HTERT RPE-1 (cell line): Measurements from ENCODE around the gene PSMD10.

ENCODE experiments used
- in situ Hi-C: fragments of 300-500 bp; cut with MboI; formaldehyde crosslinking; loops from 4 replicates; pipeline ENCODE4 v1.14.3; 2020; ENCODE audit warnings: low sequenced_read_pairs

The PSMD10 gene

DNA sequence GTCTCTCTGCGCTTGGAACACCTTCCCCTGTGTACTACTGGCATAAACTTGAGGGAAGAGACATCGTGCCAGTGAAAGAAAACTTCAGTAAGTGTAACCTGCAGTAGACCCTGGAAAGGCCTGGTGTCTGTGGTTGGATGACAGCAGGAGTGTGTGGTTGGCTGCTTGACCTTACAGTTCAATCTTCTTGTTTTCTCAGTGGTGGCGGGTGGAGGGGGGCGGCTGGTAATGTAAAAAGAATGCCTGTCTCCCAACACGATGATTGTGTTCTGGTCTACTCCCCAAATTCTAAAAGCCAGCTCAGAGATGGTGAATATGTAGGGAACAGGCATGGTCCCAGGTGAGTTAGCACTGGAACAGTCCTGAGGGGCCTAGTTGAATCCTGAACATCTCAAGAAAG is 18.6 kb downstream of the PSMD10 start:
- in situ Hi-C loops = no loop called here

DNA sequence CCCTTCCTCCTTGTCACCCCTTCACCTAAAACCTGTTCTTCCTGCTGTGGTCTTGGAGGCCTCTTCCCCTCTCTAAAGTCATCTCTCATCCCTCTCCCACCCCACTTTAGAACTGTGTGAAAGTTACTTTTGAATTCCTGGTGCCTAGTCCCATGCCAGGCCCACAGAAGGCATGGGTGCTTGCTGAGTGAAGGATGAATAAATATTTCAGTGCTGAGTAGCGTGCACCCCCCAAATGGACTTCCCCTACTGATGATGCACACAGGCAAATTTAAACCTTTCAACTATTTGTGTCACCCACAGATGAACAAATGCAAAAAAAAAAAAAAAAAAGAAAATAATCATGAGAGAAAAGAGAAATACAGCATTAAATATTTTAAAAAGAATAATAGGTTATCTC is 19.8 kb downstream of the PSMD10 start:
- in situ Hi-C loops = no loop called here

DNA sequence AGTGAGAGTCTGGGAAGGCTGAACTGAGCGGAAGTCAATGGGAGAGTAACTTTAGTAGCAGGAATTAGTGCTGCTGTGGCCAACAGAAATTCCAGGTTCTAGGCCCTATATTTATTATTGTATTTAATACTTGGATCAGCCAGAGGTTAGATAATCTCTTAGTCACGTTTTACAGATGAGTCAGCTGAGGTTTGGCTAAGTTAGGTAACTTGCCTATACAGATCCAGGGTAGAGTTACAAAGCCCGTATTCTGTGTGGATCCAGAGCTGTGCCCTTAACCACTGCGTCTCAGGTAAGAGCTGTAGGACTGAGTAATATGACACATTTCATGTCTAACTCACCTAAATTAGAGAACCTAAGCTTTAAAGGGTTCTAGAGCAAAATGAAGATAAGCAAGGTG is 20.5 kb downstream of the PSMD10 start:
- in situ Hi-C loops = no loop called here

DNA sequence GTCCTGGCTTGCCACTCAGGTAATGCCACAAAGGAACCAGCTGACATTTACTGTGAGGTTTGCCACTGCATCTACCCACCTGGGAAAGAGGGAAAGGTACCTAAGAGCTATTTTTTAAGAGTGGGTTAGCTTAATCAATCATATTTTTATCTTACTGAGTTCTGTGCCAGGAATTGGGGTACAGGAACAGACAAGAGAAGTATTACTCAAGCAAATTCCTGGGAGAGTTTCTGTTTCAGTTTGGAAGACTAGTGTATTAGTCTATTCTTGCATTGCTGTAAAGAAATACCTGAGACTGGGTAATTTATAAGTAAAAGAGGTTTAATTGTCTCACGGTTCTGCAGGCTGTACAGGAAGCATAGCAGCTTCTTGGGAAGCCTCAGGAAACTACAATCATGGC is 23.2 kb downstream of the PSMD10 start:
- in situ Hi-C loops = no loop called here

DNA sequence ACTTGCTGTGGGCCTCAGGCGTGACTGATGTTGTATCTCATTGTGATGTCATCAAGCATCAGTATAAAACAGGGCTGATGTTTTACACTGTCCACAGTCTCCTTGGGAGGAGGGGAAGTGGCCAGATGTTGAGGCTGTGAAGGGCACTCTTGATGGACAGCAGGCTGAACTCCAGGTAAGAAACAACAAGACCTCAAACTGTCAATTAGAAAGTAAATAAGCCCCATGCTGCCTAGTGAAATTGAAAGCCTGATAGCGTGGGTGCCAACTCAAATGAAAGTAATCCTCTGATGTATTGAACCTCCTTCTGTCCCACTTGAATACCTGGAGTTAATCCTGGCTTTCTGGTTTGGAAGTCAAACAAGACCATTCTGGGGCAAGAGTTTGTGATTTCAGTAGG is 26.7 kb downstream of the PSMD10 start:
- in situ Hi-C loops = no loop called here

DNA sequence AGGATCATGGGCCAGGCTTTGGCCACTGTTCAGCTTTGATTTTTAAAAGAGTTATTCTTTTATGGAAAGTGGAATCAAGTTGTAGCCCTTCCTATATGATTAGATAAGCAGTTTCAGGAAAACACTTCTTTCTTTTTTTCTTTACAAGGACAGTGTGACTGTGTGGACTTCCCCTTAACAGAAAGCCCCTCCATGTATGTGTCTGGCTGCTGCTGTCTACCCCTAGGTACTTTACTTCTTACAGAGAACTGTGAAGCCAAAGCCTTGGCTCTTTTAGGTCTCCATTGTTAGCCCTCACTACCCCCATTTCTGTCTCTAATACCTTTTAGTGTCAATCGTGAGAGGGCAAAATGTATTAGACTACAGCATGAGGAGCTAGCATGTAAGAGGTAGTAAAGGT is 27.3 kb downstream of the PSMD10 start:
- in situ Hi-C loops = no loop called here

DNA sequence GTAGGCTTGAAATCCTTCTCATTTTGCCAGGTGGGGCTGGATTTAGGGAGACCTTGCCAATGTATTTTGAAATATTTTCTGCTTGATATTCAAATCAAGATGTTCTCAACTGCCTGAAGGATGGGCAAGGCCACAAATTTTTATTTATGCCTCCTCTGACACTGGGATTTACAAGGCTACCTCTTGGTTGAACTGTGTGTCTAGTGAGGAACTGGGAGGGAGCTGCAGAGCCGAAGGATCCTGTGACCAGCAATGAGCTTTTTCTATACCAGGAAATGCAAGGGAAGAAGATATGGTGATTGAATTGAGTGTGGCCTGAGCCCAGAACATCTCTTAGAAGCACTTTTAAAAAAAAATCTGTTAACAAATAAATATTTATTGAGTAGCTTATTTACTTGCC is 31.5 kb downstream of the PSMD10 start:
- in situ Hi-C loops = no loop called here

DNA sequence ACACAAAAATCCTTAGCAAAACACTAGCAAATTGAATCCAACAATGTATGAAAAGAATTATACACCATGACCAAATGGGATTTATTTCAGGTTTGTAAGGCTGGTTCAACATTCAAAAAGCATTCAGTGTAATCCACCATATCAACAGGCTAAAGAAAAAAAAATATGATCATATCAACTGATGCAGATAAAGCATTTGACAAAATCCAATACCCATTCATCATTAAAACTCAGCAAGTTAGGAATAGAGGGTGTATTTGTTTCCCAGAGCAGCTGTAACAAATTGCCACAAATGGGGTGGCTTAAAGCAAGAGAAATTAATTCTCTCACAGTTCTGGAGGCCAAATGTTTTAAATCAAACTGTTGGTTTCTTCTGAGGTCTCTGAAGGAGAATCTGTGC is 35.8 kb downstream of the PSMD10 start:
- in situ Hi-C loops = no loop called here

DNA sequence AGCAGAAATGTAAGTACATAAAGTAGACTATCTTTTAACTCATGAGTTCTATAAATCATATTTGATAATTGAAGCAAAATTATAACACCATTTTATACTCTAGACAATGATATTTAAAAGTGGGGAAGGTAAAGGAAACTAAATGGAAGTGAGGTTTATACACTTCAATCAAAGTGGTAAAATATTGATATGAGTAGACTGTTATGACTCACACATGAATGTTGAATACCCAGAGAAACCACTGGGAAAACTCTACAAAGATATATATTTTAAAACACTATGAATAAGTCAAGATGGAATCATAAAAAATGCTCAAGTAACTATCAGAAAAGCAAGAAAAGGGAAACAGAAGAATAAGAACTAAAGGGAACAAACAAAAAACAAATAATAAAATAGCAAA is 38.1 kb downstream of the PSMD10 start:
- in situ Hi-C loops = no loop called here

DNA sequence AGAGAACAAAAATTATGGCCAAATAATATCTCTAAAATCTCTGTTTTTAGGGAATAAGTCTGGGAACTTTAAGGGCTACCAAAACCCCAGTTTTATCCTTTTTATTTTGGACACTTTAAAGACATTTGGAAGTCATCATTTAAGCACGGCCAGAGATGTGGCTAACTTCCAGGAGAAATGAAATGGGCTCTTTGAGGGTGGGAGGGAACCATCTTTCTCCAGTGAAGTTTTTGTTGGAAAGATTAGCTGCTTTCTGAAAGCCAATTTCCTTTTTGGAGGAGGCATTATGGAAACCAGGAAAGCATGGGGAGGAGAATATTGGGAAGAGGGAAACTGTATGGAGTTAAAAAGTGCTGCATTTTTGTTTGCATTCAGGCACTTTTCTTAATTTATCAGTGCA is 41.7 kb downstream of the PSMD10 start:
- in situ Hi-C loops = no loop called here

DNA sequence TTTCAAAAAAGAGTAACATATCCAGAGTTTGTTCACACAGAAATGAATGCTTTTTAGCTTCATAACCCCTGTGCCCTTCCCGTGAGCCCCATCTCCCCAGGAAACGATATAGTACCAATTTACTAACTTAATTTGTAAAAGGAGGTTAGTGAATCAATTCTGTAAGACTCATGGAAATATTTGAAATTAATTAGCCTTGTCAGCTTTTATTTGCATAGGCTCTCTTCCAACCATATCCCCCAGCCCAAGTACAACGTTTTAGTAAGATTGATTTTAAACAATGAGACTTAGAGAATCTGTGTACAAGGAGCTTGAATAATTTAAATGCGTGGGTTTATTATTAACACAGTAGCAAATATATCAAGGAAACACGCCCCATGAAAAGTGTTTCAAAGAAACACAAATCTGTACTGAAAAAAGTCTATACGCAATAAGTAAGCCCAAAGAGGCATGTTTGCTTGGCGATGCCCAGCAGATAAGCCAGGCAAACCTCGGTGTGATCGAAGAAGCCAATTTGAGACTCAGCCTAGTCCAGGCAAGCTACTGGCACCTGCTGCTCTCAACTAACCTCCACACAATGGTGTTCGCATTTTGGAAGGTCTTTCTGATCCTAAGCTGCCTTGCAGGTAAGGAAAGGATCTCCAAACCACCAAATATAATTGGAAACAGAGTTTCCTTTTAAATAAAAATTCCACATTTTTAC is 46.6 kb downstream of the PSMD10 start, which contains the start of gene VSIG1:
Gene VSIG1, plus strand, starts transcription at position 512 of the 703 bp plus-strand sequence. Its CDS starts 66 bp downstream, at position 578.
- in situ Hi-C loops = no loop called here

DNA sequence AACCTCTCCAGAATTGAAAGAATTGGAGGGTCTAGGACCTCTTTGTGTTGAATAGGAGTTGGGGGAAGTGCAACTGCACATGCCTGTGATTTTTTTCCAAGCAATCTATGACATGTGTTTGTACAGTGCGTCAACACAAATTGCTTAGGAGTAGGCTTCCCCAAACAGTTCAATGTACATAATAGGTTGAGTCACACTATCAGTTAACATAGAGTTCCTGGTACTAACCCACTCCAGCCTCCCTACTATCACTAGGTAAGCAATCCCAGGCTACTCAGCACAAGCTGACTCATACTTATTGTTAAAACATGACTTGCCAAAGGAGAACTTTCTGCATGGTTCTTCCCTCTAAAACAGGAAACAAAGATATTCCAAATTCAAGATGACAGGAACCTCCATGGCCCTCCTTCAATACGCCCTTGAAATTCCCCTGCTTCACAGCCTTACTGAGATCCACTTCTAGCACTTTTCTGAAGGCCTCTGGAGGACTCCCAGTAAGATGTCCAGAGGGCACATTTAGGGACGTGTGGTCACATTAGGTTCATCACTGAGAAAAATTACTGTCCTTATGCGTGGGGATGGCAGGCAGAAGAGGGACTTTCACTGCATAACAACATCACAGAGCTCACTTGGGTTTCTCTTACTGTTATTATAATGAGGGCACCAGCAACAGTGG is 54.9 kb downstream of the PSMD10 start:
- in situ Hi-C loops = no loop called here

DNA sequence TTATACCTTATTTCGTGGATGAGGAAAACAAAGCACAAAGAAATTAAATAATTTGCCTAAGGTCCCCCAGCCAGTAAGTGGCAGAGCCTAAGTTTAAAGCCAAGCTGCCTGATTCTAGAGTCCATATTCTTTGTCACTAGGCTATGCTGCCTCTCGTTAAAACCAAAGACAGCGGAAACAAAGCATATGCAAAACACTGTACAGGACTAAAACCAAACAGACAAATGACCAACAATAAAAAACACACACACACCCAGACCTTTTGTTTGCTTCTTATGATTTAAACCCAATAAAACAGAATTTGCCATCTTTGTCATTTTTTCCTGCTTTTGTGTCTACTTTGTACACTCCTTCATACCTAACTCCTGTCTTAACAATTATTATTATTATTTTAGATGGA is 56.6 kb downstream of the PSMD10 start:
- in situ Hi-C loops = no loop called here
